ENCODE measurements around the gene SETD3. TPM values are rescaled to one million over a fixed set of nuclear protein-coding genes. Genes with fewer than 3 reads are reported as not detected.

The SETD3 gene
- total and polyA plus RNA-seq, 2 of the 8 experiments (the other 6 are each of a cell fraction or from before 2014, with no cell fraction given) = 24.0 to 64.0 TPM

DNA sequence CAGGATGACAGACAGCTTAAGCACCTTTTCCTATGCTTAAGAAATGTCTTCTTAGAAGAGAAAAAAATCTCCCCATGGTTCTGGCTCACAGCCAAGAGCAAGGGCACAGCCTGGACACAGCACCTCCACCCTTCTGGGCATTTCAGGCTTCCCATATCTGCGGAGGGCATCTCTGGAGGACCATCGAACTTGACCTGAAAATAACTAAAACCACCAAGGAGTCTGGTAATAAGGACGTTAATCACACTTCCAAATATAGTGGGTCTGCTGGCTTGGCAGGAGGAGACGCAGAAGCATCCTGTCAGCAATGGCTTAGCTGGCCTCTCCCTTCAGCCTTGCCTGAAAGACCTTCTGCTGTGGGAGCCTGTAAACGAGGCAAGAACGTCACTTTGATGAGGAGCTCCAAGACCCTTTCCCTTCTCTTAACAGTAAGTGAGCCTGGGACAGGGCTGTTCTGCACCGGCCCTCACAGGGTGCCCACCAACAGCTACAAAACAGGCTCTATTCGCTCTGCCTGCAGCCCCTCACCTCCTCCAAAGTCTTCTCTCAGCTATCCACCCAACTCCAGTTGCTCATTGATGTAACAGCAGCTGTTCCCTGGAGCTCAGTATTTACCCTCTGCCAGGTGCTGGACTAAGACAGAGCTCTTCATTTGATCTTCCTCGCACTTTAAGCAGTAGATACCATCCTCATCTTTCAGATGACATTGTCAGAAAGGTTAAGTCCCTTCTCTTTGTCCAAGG, 13.2 kb downstream of the SETD3 start:
- H2BK15ac ChIP-seq (ENCODE audit: low read length) = no peak overlapping the region
- no peaks in the 10 kb centered on the region for H3K9me3 ChIP-seq (ENCODE audit: insufficient read depth in 2 of 2, low read depth in 1 of 2, low read length in 1 of 2)
- CTCF ChIA-PET (ENCODE audit: partially characterized antibody) = interaction anchor here (1.6 kb wide), 1 partner anchor 26 kb away, joined by 4 read pairs; no protein-coding TSS in a partner anchor
- H3K4me2 ChIP-seq (ENCODE audit: insufficient read depth in 1 of 2, low read depth in 2 of 2, low read length in 2 of 2) = no peak overlapping the region
- H3K23ac ChIP-seq (ENCODE audit: insufficient read length) = no peak overlapping the region
- H2AK5ac ChIP-seq (ENCODE audit: low read depth, low read length) = no peak overlapping the region
- no peak overlapping the region for H4K5ac ChIP-seq (ENCODE audit: insufficient read length, low read depth, low read length)
- no peak overlapping the region for H4K91ac ChIP-seq (replicated peaks; ENCODE audit: insufficient read length, low read length)
- 88% methylated on average over 9 of the region's 9 CpGs; no CpG with 5 or more reads in 1 of the 2 experiments for WGBS, 2 experiments (ENCODE audit: extremely low coverage in 1 of 2, insufficient coverage in 1 of 2, insufficient read length in 1 of 2, insufficient replicate concordance in 2 of 2, low coverage in 1 of 2, low lambda C conversion rate in 2 of 2, missing lambda C conversion rate in 1 of 2)
- peaks cover 0 to 9% (median 6%) of the 10 kb centered on the region in 4 experiments; a peak in 5 of 7 replicates for H3K4me1 ChIP-seq (replicated peaks in 1 of 4; ENCODE audit: control insufficient read depth in 3 of 4, insufficient read depth in 4 of 4, low read length in 3 of 4)
- no peak overlapping the region for H3K9ac ChIP-seq (replicated peaks in 1 of 4; ENCODE audit: extremely low read depth in 1 of 4, low read depth in 3 of 4, low read length in 3 of 4)
- no peak overlapping the region for H2AFZ ChIP-seq (ENCODE audit: low read length)
- H3K79me2 ChIP-seq (ENCODE audit: control insufficient read depth in 1 of 2, insufficient read depth in 2 of 2, low read length in 2 of 2) = peaks cover 8 to 74% of the 10 kb centered on the region in 2 experiments
- no peak overlapping the region for H3K27ac ChIP-seq (ENCODE audit: low read depth, low read length)
- H2BK20ac ChIP-seq (ENCODE audit: low read length) = no peak overlapping the region
- H3K4ac ChIP-seq (replicated peaks; ENCODE audit: insufficient read length, low read depth, low read length) = no peak overlapping the region
- no peak overlapping the region for H2BK12ac ChIP-seq (ENCODE audit: low read depth, low read length)
- H3K18ac ChIP-seq (ENCODE audit: extremely low read depth, low read length) = no peak overlapping the region
- H3K27me3 ChIP-seq (replicated peaks in 1 of 4; ENCODE audit: control insufficient read depth in 3 of 4, extremely low read depth in 1 of 4, insufficient read depth in 3 of 4, low read length in 3 of 4) = no peaks in the 10 kb centered on the region
- no peak for DNase-seq (ENCODE audit: low read depth in 1 of 2, low spot score in 2 of 2)
- no peak overlapping the region for H2BK5ac ChIP-seq (ENCODE audit: low read depth, low read length)
- H3K4me3 ChIP-seq (ENCODE audit: extremely low read depth in 1 of 4, insufficient read depth in 2 of 4, low read depth in 3 of 4, low read length in 4 of 4) = no peak overlapping the region
- no peak overlapping the region for H4K8ac ChIP-seq (ENCODE audit: extremely low read depth, insufficient read depth, low read length)
- peaks cover 7% of the 10 kb centered on the region; the same call in 1 of the 2 replicates for H3K79me1 ChIP-seq (ENCODE audit: low read depth, low read length)
- no peak overlapping the region for H3K56ac ChIP-seq (replicated peaks; ENCODE audit: insufficient read length, low read depth, low read length)
- no peak for TF ChIP-seq RAD21 (IDR thresholded peaks at IDR 0.05 in 1 of 2, conservative IDR thresholded peaks at IDR 0.05 in 1 of 2; ENCODE audit: low read depth in 2 of 2, low read length in 2 of 2)
- peaks cover 0 to 16% of the 10 kb centered on the region in 2 experiments for H4K20me1 ChIP-seq (replicated peaks in 1 of 2; ENCODE audit: control insufficient read depth in 1 of 2, insufficient read depth in 2 of 2, low read length in 2 of 2)
- no peaks in the 10 kb centered on the region for H3K23me2 ChIP-seq (ENCODE audit: low read depth, low read length)
- H2BK120ac ChIP-seq (replicated peaks; ENCODE audit: low read depth, low read length) = no peak overlapping the region
- POLR2A ChIA-PET (ENCODE audit: partially characterized antibody) = interaction anchor here (0.8 to 1.4 kb wide), 2 partner anchors 9 to 28 kb away, joined by 3 read pairs; no protein-coding TSS in a partner anchor
- FAIRE-seq = no peak
- peaks cover 0 to 5% (median 0%) of the 10 kb centered on the region in 4 experiments; a peak in 1 of 8 replicates for H3K36me3 ChIP-seq (ENCODE audit: control insufficient read depth in 2 of 4, insufficient read depth in 4 of 4, low read length in 3 of 4)
- H3K14ac ChIP-seq (ENCODE audit: insufficient read length) = no peak overlapping the region

Data from H1 (cell line).